GM12878 (cell line): Measurements from ENCODE around the gene SRPK3. TPM values are rescaled to one million over a fixed set of nuclear protein-coding genes. Genes with fewer than 3 reads are reported as not detected.

Source experiments
- ATAC-seq: fragments of 200-7000 bp; cut with Tn5 transposase; 3 replicates; pipeline ENCODE4 v1.9.1; 2020; ENCODE audit warnings: mild to moderate bottlenecking, moderate library complexity
- BruUV-seq: library from RNA; stranded (reverse); fragments of 400-500 nt; replicated peaks from 2 replicates; lab custom pipeline; 2021; lab: Mats Ljungman, UMichigan
- CTCF ChIA-PET: fragments of 300-600 bp; sonication (Branson Sonifier 250); formaldehyde crosslinking; extraction: SDS; loops from one replicate; lab custom pipeline; 2021; ENCODE audit warnings: inconsistent platforms; lab: Yijun Ruan, JAX
- POLR2A ChIA-PET: fragments of 350-600 bp; formaldehyde crosslinking; extraction: SDS; loops from one replicate; lab custom pipeline; 2021; ENCODE audit warnings: inconsistent platforms; lab: Charles Lee
- RAD21 ChIA-PET: fragments of 300-600 bp; sonication (Branson Sonifier 250); formaldehyde crosslinking; loops from one replicate; lab custom pipeline; 2023; ENCODE audit warnings: antibody characterized with exemption; ENCODE audit not compliant: unreplicated experiment; lab: Charles Lee
- SMC1A ChIA-PET: fragments of 300-600 bp; sonication (Branson Sonifier 250); formaldehyde crosslinking; loops from one replicate; lab custom pipeline; 2023; ENCODE audit not compliant: unreplicated experiment, uncharacterized antibody; lab: Charles Lee
- DNase-seq: peaks from one replicate; pipeline ENCODE4 v3.0.0-alpha.2; 2011; ENCODE audit warnings: low read depth, low spot score
- FAIRE-seq: peaks from 3 replicates; lab custom pipeline; 2011; peaks lifted over from hg19 to GRCh38; lab: Jason Lieb, UNC
- H2AFZ ChIP-seq: 2 replicates; pipeline ENCODE4 v1.6.0; 2011; ENCODE audit warnings: low read depth, low read length, control low read depth; ENCODE audit not compliant: control insufficient read depth
- H3K27ac ChIP-seq: 2 replicates; pipeline ENCODE4 v1.5.1; 2011; ENCODE audit warnings: control low read depth; ENCODE audit not compliant: control insufficient read depth, insufficient read depth
- H3K27me3 ChIP-seq, 2 experiments: replicated peaks in 1 of 2; 2 replicates each; pipeline versions ENCODE4 v1.6.0 to v1.6.1; 2011; ENCODE audit warnings: low read length in 1 of 2; ENCODE audit not compliant: control insufficient read depth in 2 of 2, insufficient read depth in 2 of 2
- H3K36me3 ChIP-seq, 2 experiments: 2 replicates each; pipeline ENCODE4 v1.5.1; 2011; ENCODE audit warnings: low read length in 1 of 2; ENCODE audit not compliant: control insufficient read depth in 2 of 2, insufficient read depth in 2 of 2
- H3K4me1 ChIP-seq: 2 replicates; pipeline ENCODE4 v1.6.1; 2011; ENCODE audit warnings: mild to moderate bottlenecking, low read length, moderate library complexity, mixed read lengths; ENCODE audit not compliant: control insufficient read depth, insufficient read depth
- H3K4me2 ChIP-seq: 2 replicates; pipeline ENCODE4 v1.6.0; 2011; ENCODE audit warnings: control low read depth; ENCODE audit not compliant: control insufficient read depth, insufficient read depth
- H3K4me3 ChIP-seq: fragments of 200-600 bp; sonication (generic); 2 replicates; pipeline ENCODE4 v1.5.1; 2016
- H3K79me2 ChIP-seq: 2 replicates; pipeline ENCODE4 v1.6.0; 2011; ENCODE audit warnings: low read length; ENCODE audit not compliant: control insufficient read depth, insufficient read depth
- H3K9ac ChIP-seq: 2 replicates; pipeline ENCODE4 v1.8.0; 2011; ENCODE audit warnings: low read length, control low read depth, mixed read lengths; ENCODE audit not compliant: control insufficient read depth, insufficient read depth
- H3K9me3 ChIP-seq: replicated peaks from 3 replicates; pipeline ENCODE4 v1.5.1; 2011; ENCODE audit warnings: mild to moderate bottlenecking, low read length; ENCODE audit not compliant: control insufficient read depth, insufficient read depth
- H4K20me1 ChIP-seq: 2 replicates; pipeline ENCODE4 v1.6.0; 2011; ENCODE audit not compliant: control insufficient read depth, insufficient read depth
- CBFB ChIP-seq: IDR thresholded peaks from 2 replicates; pipeline ENCODE4 v1.6.1; 2016; ENCODE audit warnings: antibody characterized with exemption, low read depth
- EP300 ChIP-seq, 2 experiments: fragments of 150-350 bp in 1 of 2; IDR thresholded peaks; 2 replicates each; pipeline ENCODE4 v1.6.1; 2011 to 2012; ENCODE audit warnings: low read depth in 2 of 2, low read length in 2 of 2, borderline replicate concordance in 1 of 2, improper control_type of control experiment in 1 of 2, inconsistent platforms in 1 of 2; ENCODE audit not compliant: control insufficient read depth in 1 of 2
- HDGF ChIP-seq: fragments of 450-650 bp; IDR thresholded peaks from 2 replicates; pipeline ENCODE4 v1.6.1; 2016; ENCODE audit warnings: antibody characterized with exemption
- IKZF2 ChIP-seq, 2 experiments: fragments of 450-650 bp; IDR thresholded peaks; 2 replicates each; pipeline ENCODE4 v1.6.1; 2017; ENCODE audit warnings: mild to moderate bottlenecking in 2 of 2, moderate library complexity in 2 of 2
- IRF4 ChIP-seq: IDR thresholded peaks from 2 replicates; pipeline ENCODE4 v1.6.1; 2011; ENCODE audit warnings: low read depth, low read length
- PAX8 ChIP-seq: fragments of 450-650 bp; IDR thresholded peaks from 2 replicates; pipeline ENCODE4 v1.6.1; 2017; ENCODE audit warnings: mild to moderate bottlenecking, moderate library complexity
- RAD51 ChIP-seq: fragments of 450-650 bp; IDR thresholded peaks from 2 replicates; pipeline ENCODE4 v1.6.1; 2016; ENCODE audit warnings: moderate library complexity, mild to moderate bottlenecking, inconsistent platforms
- SMC3 ChIP-seq: IDR thresholded peaks from 2 replicates; pipeline ENCODE4 v1.6.1; 2011; ENCODE audit warnings: low read length, improper control_type of control experiment, borderline replicate concordance
- SREBF1 ChIP-seq: IDR thresholded peaks from 2 replicates; pipeline ENCODE4 v1.6.1; 2012; ENCODE audit warnings: mild to moderate bottlenecking, low read length
- SREBF2 ChIP-seq: IDR thresholded peaks from 2 replicates; pipeline ENCODE4 v1.6.1; 2012; ENCODE audit warnings: mild to moderate bottlenecking, low read length
- WGBS: methylation state at CpG from one replicate; pipeline ENCODE4 v1.1.6; 2016; ENCODE audit warnings: low lambda C conversion rate; ENCODE audit not compliant: insufficient replicate concordance, insufficient coverage; ENCODE audit errors: missing lambda C conversion rate; 5-methylcytosine and 5-hydroxymethylcytosine counted together
- in situ Hi-C: fragments of 300-500 bp; cut with MboI; formaldehyde crosslinking; loops from 9 replicates; pipeline ENCODE4 v1.14.3; 2018; ENCODE audit warnings: mixed read lengths
- intact Hi-C: fragments of 100-400 bp; cut with micrococcal nuclease; formaldehyde crosslinking; loops from one replicate; pipeline ENCODE4 v1.14.2; 2022; ENCODE audit not compliant: unreplicated experiment
- polyA plus RNA-seq, 11 experiments: library from polyadenylated mRNA; depleted of rRNA in 4 of 11; unstranded in 6 of 11; stranded (reverse) in 5 of 11; fragments of >200 nt; fragmentation: Nextera tagmentation in 4 of 11; fragmentation: Illumina TruSeq in 1 of 11; extraction: Ambion mirVana in 4 of 11; extraction: Trizol in 1 of 11; gene quantifications; 1 replicate in 1 of 11; 2 replicates in 10 of 11; pipeline versions ENCODE4 v1.2.1 to v1.2.3, GENCODE V29; 2011 to 2016; ENCODE audit warnings: inconsistent platforms in 2 of 11, missing spikeins in 2 of 11, low read depth in 1 of 11
- total RNA-seq, 4 experiments: library from RNA; depleted of rRNA in 3 of 4; stranded (reverse); fragments of >200 nt in 3 of 4; fragmentation: Illumina TruSeq in 1 of 4; extraction: Trizol in 1 of 4; gene quantifications; 2 replicates each; pipeline versions ENCODE4 v1.2.1 to v1.2.3, GENCODE V29; 2013 to 2021
- TF ChIP-seq, protein P1 (sequence below): fragments of 150-350 bp; IDR thresholded peaks from 2 replicates; pipeline ENCODE4 v1.6.1; 2014; ENCODE audit warnings: mild to moderate bottlenecking, low read depth, low read length
- TF ChIP-seq, protein P2 (sequence below): fragments of 450-650 bp; formaldehyde crosslinking; IDR thresholded peaks from 2 replicates; pipeline ENCODE4 v1.4.0; 2022; ENCODE audit warnings: mild to moderate bottlenecking, moderate library complexity
- TF ChIP-seq, protein P3 (sequence below): IDR thresholded peaks from 2 replicates; pipeline ENCODE4 v1.6.1; 2012; ENCODE audit warnings: low read depth, low read length, improper control_type of control experiment

The SRPK3 gene
- total and polyA plus RNA-seq, 10 of the 15 experiments (the other 5 are each of a cell fraction or from before 2014, with no cell fraction given) = 0.05 to 0.19 TPM; not detected in 8

DNA sequence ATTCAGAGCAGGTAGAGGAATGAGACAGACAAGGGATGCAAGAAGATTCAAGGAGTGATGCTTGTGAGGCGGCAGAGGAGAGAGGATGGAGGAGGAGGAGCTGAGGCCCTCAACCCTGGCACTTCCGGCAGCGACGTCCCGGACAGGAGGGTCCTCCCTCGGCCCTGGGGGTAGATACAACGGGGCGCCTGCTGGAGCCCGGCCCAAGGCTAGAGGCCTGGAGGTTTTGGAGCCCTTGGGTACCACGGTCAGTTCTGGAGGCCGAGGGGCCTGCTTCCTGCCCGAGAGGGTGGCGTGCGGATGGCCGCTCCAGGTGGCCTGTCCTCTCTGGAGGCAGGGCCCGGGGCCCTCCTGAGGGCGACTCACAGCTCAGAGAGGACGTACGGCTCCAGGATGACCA, 27.1 kb downstream of the SRPK3 start:
- ATAC-seq = no peak
- Histone ChIP-seq H3K4me2 (no peak overlapping the region), H3K9me3 (no peaks in the 10 kb centered on the region; the same call in 2 of the 3 replicates), H4K20me1 (no peaks in the 10 kb centered on the region), H3K27me3 (no peaks in the 10 kb centered on the region; a peak in 1 of 4 replicates), H3K9ac (no peak overlapping the region), H2AFZ (no peak overlapping the region), H3K79me2 (no peaks in the 10 kb centered on the region), H3K36me3 (no peaks in the 10 kb centered on the region), H3K4me3 (no peak overlapping the region), H3K4me1 (no peaks in the 10 kb centered on the region), H3K27ac (no peak overlapping the region)
- no peak for TF ChIP-seq SMC3
- no peak for TF ChIP-seq IKZF2 (IDR thresholded peaks at IDR 0.05)
- no peak for TF ChIP-seq SREBF2
- TF ChIP-seq CBFB = no peak
- TF ChIP-seq, protein P1, sequence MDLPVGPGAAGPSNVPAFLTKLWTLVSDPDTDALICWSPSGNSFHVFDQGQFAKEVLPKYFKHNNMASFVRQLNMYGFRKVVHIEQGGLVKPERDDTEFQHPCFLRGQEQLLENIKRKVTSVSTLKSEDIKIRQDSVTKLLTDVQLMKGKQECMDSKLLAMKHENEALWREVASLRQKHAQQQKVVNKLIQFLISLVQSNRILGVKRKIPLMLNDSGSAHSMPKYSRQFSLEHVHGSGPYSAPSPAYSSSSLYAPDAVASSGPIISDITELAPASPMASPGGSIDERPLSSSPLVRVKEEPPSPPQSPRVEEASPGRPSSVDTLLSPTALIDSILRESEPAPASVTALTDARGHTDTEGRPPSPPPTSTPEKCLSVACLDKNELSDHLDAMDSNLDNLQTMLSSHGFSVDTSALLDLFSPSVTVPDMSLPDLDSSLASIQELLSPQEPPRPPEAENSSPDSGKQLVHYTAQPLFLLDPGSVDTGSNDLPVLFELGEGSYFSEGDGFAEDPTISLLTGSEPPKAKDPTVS = no peak
- TF ChIP-seq RAD51 = no peak
- TF ChIP-seq, protein P2, sequence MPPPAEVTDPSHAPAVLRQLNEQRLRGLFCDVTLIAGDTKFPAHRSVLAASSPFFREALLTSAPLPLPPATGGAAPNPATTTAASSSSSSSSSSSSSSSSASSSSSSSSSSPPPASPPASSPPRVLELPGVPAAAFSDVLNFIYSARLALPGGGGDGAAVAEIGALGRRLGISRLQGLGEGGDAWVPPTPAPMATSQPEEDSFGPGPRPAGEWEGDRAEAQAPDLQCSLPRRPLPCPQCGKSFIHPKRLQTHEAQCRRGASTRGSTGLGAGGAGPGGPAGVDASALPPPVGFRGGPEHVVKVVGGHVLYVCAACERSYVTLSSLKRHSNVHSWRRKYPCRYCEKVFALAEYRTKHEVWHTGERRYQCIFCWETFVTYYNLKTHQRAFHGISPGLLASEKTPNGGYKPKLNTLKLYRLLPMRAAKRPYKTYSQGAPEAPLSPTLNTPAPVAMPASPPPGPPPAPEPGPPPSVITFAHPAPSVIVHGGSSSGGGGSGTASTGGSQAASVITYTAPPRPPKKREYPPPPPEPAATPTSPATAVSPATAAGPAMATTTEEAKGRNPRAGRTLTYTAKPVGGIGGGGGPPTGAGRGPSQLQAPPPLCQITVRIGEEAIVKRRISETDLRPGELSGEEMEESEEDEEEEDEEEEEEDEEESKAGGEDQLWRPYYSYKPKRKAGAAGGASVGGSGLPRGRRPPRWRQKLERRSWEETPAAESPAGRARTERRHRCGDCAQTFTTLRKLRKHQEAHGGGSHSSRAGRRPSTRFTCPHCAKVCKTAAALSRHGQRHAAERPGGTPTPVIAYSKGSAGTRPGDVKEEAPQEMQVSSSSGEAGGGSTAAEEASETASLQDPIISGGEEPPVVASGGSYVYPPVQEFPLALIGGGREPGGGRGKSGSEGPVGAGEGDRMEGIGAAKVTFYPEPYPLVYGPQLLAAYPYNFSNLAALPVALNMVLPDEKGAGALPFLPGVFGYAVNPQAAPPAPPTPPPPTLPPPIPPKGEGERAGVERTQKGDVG (CRISPR knock-in tag) = no peak
- no peak for TF ChIP-seq EP300 (IDR thresholded peaks at IDR 0.05; ENCODE audit: borderline replicate concordance in 1 of 2, control insufficient read depth in 1 of 2, low read depth in 2 of 2, low read length in 2 of 2)
- TF ChIP-seq, protein P3, sequence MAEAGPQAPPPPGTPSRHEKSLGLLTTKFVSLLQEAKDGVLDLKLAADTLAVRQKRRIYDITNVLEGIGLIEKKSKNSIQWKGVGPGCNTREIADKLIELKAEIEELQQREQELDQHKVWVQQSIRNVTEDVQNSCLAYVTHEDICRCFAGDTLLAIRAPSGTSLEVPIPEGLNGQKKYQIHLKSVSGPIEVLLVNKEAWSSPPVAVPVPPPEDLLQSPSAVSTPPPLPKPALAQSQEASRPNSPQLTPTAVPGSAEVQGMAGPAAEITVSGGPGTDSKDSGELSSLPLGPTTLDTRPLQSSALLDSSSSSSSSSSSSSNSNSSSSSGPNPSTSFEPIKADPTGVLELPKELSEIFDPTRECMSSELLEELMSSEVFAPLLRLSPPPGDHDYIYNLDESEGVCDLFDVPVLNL = no peak
- no peak for TF ChIP-seq SREBF1
- no peak for TF ChIP-seq HDGF
- TF ChIP-seq IRF4 = no peak
- no peak for TF ChIP-seq PAX8
- no peak for FAIRE-seq
- POLR2A ChIA-PET = no interaction called here
- intact Hi-C loops (no loop called here), in situ Hi-C loops (loop anchor here (25.0 kb wide), 1 partner anchor 621 kb away; the partner anchor contains the start of gene MAGEA1)
- RAD21 ChIA-PET = no interaction called here
- no TSS peak for BruUV-seq
- DNase-seq = no peak
- SMC1A ChIA-PET = no interaction called here
- WGBS = 66% methylated on average over 19 of the region's 19 CpGs
- CTCF ChIA-PET = no interaction called here
